GM21390 (cell line): Measurements from ENCODE around the gene MAD1L1.
"Not testable (repeated sequence)": the region's sequence is repeated elsewhere in the genome, so short reads cannot be mapped to it uniquely, and the experiment has no call there.

Experiments used
- ATAC-seq: cut with Tn5 transposase; IDR thresholded peaks from one replicate; pipeline ENCODE4 v1.9.1; 2021; ENCODE audit not compliant: unreplicated experiment

MAD1L1 gene

DNA sequence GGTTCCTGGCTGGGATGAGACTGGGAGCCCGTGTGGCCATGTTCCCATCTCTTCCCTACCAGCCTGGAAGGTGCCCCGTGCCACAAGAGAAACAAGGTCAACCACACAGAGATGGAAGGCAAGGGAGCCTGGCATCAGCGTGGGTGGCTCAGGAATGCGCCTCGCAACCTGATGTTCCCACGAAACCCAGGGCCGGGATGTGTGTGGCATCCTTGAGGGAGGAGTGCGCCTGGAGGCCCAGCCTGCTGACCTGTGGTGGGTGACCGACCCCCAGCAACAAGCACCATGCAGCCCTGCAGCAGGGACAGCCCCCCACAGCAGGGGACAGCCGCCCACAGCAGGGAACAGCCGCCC is 295.5 kb downstream of the MAD1L1 start:
- no peak for ATAC-seq

DNA sequence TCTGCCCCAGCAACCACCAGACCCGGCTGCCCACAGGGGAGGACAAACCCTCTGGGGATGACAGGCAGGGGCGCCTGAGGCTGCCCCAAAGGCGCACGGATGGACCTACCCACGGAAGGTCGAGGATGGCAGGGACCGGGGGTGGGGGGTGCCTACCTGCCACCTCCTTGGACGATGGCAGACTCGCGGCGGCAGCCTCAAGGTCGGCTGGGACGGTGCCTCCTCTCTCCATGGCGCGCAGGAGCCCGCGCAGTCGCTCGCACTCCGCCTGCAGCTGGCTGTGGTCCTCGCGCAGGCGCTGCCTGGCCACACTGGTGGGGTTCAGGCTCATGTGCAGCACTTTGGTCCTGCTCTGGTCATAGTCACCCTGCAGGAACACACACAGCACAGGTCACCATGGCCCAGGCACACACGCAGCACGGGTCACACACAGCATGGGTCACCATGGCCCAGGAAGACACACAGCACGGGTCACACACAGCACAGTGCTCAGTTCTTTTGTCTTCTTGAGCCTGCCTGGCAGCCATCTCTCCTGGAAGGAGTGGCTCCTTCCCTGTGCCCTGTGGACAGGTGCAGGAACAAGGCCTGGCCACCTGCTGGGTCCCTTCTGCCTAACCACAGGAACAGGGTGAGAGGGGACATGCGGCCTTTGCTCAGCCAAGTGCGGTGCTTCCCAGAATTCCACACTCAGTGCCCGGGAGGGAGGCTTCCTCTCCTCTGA is 296.1 kb downstream of the MAD1L1 start:
- no peak for ATAC-seq

DNA sequence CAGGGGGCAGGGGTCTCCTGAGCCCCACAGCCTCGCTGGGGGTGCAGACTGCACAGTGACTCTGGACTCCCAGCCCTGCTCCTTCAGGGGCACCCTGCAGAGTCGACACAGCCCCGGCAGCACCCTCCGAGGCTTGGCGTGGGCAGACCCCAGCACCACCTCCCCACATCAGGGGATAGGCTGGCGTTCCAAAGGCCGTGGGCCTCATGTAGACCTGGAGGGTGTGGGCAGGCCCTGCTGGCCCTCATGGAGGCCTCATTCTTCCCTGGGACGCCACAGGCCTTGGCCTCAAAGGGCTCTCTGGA is 296.8 kb downstream of the MAD1L1 start:
- no peak for ATAC-seq

DNA sequence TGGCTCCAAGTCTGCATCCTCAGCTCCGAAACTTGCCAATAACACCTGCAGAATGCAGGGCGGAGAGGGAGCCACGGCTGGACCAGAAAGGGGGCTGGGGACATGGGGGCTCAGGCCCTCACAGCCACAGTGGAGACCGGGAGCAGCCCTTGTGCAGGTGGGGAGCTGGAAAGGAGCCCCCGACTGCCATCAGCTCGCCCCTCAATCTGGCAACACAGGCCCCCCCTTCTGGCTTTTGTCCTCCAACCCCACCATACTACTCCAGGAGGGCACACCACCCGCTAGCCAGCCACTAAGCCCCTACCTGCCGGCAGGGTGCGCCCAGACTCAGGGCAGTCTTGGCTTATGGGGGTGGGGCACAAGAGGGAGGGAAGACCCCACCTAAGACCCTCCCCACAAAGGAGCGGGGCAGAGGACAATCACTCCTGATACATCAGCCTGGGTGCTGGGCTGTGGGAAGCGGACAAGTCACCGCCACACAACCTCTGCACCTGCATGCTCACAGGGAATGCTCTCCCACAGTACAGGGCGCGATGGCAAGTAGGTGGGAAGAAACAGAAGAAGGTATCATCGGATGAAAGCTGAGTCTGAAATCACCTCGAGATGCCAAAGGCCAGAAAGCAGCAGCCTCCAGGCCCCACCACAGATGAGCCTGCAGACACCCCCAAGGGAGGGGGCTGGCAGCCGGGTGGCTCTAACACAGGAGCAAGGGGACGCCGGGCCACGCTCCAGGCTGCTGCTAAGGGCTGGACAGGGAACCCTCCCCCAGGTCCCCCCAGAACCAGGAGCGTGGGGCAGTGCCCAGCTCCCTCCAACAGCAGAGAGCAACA is 297.4 kb downstream of the MAD1L1 start:
- no peak for ATAC-seq

DNA sequence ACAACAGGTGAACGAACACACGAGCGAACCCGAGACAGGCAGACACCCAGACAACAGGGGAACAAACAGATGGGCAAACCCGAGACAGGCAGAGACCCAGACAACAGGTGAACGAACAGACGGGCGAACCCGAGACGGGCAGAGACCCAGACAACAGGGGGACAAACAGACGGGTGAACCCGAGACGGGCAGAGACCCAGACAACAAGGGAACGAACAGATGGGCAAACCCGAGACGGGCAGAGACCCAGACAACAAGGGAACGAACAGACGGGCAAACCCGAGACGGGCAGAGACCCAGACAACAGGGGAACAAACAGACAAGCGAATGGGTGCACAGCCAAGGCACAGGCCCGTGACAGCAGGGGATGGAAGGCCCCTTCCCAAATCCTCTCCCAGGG is 298.0 kb downstream of the MAD1L1 start:
- ATAC-seq: no peak

DNA sequence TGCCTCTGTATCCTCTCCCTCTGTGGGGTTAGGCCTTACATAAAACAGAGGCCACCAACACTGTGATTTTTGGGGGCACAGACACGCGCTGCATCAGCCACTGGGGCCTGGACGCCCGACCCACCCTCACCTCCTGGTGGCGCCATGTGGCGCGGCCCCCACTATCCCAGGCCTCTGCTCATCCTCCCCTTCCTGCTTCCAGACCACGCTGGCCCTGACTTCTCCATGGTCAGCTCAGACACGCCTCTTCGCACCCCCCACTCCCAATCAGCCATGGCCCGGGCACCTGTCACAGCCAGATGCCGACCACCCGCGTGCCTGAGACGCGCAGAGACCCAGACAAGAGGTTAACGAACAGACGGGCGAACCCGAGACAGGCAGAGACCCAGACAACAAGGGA is 298.7 kb downstream of the MAD1L1 start:
- no peak for ATAC-seq

DNA sequence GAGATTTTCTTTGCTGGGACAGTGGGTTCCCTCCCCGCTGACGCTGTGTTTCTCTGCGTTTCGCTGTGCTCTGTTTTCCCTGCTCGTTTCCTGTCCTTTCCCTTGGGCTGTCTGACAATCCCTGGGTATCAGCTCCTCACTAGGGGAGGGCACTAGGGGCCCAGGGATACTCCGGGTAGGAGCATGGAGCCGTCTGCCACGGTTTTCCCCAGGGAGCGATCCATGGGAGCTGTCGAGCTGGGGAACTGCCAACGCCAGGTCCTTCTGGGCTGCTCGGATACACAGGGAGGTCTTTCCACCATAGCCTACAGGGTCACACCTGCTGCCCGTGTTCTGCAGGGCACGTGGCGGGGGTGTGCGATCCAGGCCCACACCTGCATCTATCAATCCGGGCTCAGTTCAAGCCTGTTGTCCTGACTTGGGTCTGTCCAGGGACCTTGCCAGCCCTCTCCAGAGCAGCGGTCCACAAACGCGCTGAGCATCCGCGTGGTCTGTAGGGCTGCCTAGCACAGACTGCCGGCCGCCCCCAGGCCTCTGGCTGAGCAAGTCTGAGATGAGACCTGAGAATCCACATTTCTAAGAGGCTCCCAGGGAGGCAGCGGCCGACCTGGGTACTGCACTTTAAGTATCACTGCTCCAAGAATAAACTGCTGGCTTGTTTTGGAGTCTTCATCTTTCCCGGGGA is 299.5 kb downstream of the MAD1L1 start:
- no peak for ATAC-seq

DNA sequence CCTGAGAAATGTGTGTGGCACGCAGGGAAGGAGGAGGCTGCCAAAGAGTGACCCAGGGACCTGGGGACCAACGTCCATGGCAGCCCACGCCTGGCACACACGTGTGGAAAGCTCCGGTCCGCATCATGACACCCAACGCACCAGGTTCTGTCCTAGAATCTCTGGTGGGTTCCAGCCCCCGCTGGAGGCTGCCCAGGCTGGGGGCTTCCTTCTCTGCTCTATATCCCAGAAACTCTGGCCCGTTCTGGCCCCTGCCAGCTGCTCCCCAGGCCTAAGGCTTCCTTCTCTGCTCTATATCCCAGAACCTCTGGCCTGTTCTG is 300.8 kb downstream of the MAD1L1 start:
- ATAC-seq: no peak

DNA sequence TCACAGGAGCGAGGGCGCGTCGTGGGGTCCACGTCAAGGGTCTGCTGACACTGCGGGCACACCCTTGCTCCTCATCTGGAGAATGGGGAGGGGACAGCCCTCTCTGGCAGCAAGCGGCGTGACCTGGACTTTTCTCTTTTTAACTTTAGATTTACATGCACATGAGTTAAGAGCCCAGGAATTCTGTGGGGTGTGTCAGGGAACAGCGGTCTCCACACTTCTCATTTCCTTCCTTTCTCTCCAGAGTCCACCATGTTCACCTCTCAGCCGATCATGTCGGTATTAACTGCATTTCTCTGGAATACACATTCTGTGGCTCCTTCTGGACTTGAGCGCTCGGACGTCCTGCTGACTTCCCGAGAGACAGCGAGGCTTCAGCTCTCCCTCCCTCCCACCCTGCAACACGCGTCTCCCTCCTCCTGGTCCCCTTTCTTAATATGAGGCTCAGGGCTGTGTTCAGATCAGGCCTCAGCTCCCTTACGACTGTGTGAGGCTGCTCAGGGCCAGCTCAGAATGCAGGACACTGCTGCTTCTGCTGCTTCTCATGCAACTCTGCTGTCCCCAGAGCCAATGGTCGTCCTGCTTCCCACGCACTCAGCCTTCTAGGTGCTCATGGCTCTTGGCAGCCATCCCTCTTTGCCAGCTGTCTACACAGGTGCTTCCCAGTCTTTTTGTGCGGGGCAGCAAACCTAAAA is 301.3 kb downstream of the MAD1L1 start:
- no peak for ATAC-seq

DNA sequence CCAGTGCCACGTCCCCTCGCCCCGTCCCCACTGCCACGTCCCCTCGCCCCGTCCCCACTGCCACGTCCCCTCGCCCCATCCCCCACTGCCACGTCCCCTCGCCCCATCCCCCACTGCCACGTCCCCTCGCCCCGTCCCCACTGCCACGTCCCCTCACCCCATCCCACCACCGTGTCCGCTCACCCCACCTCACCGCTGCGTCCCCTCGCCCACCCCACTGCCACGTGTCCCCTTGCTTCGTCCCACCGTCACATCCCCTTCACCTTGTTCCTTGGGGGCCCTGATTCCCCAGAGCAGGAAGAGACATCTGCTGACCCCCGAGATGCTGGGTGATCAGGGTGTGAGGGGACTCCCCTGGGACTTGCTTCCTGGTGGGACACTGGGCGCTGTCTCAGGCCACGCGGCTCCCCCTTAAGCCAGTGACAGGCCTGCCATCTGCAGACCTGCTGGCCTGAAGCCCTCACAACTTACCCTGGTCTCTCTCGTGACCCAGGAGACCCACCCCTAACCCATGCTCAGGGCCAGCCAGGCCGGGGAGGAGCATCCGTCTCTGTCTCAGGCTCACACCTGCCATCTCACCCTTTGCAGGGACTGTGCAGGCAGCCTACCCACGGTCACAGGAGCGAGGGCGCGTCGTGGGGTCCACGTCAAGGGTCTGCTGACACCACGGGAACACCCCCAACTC is 302.2 kb downstream of the MAD1L1 start:
- no peak for ATAC-seq

DNA sequence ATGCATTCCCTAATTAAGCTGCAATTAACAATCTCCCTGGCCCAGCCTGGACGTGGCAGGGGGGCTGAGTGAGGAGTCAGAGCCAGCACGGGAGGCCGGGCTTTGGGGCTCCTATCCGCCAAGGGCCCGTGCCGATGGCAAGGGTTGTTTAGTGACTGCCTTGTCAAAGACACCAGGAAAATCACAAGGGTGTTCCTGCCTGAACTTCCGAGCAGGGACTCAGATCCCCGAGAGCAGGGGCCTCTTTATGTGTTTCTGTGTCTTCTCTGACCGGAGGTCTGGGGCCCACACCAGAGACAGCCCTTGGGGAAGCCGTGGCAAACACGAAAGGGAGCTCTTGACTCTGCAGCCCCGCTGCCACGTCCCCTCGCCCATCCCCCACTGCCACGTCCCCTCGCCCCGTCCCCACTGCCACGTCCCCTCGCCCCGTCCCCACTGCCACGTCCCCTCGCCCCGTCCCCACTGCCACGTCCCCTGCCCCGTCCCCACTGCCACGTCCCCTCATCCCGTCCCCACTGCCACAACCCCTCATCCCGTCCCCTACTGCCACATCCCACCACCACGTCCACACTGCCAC is 303.3 kb downstream of the MAD1L1 start:
- not testable (repeated sequence) for ATAC-seq

DNA sequence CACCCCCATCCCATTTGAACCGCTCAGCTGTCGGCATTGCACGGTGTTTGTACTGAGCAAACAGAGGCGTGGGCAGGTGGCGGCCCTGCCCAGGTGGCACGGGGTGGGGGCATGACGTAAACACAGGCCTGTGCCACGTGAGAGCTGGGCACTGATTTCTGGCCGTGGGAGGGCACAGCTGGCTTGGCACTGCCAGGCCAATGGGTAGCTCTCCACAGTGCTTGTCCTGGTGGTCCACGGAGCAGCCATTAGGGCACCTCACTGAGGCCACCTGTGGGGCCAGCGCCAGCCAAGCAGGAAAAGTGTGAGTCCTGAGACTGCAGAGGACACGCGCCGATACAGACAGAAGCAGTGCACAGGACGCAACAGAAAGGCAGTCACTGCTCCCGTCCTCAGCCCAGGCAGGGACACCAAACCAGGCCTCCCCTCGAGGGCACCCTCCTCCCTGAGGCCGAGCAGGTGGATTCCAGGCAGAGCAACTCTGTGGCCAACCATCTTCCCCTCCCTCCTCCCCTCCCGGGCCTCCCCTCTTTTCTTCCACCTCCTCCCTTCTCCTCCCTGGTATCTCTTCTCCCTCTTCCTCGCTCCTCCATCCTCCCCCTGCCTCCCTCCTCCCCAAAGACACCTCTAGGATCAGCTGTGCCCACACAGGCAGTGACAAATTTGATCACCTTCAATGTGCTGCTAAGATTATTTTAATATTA is 303.9 kb downstream of the MAD1L1 start:
- ATAC-seq: no peak

DNA sequence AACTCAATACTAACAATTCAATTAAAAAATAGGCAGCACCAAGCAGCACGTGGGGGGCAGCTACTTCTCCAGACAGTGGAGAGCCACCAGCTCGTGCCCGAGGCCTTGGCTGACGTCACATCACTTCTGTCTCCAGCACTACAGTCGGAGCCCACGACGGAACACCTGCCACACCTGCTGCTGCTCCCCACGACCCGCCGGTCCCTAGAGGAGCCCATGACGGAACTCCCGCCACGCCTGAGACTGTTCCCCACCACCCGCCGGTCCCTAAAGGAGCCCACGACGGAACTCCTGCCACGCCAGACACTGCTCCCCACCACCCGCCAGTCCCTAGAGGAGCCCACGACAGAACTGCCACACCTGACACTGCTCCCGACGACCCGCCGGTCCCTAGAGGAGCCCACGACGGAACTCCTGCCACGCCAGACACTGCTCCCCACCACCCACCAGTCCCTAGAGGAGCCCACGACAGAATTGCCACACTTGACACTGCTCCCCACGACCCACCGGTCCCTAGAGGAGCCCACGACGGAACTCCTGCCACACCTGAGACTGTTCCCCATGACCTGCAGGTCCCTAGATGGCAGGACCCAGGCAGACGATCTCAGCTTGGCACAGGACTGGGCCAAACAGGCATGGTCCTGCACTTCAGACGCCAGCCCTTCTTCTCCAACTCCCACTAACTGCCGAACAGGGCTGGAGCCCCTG is 304.7 kb downstream of the MAD1L1 start:
- ATAC-seq: no peak

DNA sequence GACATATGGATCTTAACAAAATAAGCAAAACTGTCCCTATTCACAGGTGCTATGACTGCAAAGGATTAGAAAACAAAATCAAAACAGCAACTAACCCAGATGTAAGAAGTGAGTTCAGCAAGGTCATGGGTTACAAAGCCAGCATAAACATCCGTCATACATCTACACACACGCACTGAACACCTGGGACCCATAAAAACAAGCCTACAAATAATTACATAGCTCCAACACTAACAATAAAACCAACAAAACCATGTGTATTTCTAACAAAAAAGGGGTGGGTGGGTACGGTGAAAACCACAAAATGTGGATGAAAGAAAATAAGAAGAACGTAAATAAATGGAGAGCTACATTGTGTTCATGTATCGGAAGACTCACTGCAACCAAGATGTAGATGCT is 305.8 kb downstream of the MAD1L1 start:
- ATAC-seq: no peak

DNA sequence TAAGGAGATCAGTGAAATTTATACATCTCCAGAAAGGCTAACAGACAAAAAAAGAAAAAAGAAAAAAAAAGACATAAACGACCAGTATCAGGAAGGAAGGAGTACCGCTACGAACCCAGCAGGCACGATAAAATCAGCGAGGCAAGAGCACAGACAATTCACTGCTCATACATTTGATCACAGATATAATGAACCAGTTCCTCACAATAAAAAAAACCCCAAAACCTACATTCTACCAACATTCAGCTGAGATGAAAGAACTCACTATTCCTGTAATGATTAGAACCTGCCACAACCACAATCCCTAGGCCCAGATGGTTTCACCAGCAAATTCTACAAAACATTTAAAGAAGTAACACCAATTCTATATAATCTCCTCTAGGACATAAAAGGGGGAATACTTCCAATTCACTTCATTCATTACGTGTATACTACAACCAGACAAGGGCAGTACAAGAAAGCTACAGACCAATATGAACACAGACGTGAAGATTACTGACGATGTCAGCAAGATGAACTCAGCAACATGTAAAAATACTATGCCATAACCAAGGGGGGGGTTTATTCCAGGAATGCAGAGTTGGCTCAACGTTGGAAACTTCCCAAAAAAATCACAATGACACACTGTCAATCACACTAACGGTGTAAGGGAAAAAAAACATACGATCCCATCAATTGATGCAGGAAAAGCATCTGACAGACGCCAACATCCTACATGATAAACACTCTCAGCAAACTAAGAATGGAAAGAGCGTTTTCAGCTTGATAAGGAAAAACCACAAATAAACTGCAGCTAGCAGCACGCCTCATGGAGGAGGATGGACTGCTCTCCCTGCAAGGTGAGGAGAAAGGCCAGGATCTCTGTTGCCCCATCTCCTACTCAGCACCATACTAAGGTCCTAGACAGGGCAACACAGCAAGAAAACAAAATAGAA is 306.5 kb downstream of the MAD1L1 start:
- no peak for ATAC-seq

DNA sequence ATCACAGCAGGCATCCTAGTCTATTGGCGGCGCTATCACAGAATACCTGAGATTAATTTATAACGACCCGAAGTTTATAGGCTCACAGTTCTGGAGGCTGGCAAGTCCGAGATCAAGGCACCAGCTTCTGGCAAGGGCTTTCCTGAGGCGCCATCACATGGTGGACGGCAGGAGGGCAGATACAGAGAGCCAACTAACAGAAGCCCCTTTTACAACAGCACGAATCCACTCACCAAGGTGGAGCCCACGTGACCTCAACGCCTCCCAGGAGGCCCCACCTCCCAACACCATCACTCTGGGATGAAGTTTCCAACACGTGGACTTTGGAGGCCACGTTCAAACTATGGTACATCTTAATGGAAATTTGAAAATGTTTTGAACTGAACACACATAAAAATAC is 307.4 kb downstream of the MAD1L1 start:
- ATAC-seq: no peak

DNA sequence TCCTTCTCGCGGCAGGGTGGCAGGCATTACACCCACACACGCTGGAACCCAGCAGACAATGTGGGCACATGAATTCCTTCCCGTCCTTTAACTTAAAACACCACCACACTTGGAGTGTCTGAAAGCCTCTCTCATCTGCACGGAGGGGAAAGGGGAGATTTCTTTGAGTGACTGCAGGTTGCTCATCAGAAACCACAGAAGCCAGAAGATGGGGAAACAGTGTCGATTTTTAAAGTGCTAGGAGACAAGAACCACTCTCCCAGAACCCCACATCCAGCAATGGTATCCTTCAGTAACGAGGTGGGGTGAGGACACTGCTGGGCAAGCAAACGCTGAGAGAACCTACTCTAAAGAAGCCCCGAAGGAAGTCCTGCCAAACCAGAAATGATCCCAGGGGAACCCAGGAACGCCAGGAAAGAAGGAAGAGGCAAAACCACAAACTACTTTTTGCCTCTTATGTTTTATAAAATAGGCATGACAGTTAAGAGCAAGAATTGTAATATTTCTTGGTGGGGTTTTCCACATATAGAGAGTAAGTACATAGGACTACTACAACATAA is 308.4 kb downstream of the MAD1L1 start:
- no peak for ATAC-seq
